ENCODE data around the gene LCTL.
A peak's percentile ranks its signal among the peaks of the same experiment; 100 is the strongest.

LCTL gene, protein sequence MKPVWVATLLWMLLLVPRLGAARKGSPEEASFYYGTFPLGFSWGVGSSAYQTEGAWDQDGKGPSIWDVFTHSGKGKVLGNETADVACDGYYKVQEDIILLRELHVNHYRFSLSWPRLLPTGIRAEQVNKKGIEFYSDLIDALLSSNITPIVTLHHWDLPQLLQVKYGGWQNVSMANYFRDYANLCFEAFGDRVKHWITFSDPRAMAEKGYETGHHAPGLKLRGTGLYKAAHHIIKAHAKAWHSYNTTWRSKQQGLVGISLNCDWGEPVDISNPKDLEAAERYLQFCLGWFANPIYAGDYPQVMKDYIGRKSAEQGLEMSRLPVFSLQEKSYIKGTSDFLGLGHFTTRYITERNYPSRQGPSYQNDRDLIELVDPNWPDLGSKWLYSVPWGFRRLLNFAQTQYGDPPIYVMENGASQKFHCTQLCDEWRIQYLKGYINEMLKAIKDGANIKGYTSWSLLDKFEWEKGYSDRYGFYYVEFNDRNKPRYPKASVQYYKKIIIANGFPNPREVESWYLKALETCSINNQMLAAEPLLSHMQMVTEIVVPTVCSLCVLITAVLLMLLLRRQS

DNA sequence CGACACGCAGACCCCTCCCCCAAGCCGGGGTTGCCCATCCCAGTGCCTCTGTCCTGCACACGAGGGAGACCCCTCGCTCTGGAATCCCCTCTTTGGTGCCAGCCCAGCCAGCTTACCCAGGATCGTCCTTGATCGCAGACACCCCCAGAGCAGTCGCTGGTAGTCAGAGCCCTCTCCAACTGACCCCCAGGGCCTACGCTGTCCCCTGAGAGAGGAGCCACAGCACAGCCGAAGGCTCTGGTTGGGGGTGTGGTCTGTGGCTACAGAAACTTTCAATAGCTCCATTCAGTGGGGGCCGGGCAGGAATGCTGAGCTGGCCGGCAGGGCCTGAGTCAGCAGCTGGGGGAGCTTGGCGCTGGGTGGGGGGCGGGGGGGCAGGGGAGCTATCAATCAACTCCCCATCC lies at the start of gene LCTL:
Gene LCTL (minus strand): TSS at position 258 of the 404 bp plus-strand sequence. CDS start 633 bp downstream, outside the sequence.
- DNase-seq: peak; percentile 53

DNA sequence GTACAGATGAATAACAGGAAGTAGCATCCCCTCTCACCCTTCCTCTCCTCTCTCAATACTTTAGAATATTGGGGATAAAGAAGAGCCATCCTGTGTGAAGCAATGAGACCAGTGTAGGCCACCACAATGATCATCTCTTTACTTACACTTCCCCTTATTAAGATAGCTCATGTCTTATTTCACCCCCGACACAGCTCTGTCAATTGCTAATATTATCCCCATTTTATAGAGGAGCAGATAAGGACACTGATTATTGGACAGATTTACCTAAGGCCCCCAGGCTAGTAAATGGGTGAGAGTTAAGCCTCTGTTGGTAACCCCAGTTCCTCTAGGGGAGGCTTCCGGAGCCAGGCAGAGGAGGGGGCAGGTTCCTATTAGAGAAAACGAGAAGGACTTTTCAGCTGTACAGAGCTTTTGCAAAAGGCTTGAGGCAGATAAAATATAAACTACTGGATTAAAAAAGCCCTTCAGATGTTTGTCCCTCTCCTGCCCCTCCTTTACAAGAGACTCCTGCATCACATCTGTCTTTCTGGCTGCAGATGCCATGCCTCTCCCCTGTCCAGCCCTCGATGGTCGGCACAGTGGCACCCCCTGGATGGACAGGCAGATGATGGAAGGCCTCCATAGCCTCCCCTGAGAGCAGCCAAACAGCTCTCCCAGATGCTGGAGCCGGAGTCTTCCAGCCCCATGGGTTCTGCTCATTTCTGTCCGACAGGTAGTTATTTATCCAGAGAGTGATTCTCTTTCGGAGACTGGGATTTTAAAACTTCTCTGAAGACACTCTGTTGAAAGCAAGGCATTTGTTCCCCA lies 49.4 kb upstream of the LCTL start:
- DNase-seq: no peak

DNA sequence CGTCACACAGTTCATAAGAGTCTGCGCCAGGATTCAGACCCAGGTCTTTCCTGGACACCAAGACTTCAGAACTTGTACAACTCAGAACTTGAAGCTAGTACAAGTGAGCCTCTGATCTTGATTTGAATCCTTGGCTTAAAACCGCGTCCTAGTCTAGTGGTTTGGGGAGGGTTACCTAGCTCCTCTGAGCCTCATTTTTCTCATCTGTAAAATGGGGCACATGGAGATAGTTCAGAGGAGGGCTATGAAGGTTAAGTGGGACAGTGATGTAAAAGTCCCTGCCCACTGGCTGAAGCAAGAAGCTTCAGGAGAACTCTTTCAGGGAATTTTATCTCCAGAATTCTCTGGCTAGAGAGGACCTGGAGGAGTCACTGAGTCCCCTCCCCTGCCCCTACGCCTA lies 48.7 kb upstream of the LCTL start:
- no peak for DNase-seq

DNA sequence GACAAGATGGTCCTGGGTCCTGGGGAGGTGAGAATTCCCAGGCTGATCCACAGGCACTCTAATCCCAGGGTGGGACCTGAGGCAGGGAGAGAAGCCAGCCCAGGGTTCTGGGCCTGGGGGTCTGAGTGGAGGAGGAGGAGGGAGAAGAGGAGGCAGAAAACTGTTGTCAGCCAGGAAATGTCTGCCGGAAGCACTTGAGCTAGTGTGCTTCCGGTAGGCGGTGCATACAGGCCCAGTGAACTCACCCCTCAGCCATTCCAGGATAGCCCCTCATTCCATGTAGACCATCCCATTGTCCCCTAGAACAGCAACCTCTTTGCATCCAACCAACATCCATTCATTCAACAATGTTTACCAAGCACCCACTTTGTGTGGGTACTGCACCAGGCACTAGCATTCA lies 47.9 kb upstream of the LCTL start:
- no peak for DNase-seq

DNA sequence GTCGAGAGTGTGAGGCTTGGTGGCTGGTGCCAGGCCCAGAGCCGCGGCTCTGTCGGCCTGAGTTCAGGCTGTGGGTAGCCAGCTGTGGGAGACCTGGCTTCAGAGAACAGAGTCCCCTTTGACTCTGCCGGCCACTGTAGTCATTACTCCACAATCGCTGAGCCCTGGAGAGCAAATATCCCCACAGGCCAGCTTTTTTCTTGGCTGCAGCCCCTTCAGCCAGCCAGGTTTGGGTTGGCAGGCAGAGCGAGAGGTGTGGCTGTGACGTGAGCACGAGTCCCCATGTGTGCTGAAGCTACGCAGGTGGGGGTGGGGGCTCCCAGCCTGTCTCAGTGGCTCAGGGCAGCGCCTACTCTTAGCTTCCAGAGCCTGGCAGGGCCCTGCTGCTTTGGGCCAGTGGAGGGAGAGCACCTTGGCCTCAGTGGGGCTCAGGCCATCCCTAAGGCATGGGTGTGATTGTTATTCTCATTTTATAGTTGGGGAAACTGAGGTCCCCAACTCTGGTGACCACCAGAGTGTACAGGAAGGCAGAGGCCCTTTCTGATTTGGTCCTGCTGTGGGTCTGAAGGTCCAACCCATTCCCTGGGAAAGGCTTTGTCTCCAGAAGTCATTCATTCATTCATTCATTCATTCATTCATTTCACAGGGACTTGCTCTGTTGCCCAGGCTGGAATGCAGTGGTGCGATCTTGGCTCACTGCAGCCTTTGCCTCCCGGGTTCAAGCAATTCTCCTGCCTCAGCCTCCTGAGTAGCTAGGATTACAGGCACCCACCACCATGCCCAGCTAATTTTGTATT lies 45.7 kb upstream of the LCTL start:
- DNase-seq: no peak

DNA sequence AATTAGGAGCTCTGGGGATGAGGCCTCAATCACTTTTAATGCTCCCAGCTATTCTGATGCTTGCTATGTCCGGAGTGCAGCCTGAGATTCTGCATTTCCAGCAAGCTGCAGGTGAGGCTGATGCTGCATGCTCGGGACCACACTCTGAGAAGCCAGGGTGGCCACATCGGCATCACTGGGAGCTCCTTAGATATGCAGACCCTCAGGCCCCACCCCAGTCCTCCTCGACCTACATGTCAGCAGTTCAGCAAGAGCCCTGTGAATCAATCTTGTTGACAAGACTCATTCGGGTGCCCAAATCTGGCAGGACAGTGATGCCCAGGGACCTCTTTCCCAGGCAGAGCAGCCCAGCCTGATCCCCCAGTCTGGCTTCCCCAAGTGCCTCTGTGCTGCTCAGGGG lies 44.1 kb upstream of the LCTL start:
- no peak for DNase-seq

DNA sequence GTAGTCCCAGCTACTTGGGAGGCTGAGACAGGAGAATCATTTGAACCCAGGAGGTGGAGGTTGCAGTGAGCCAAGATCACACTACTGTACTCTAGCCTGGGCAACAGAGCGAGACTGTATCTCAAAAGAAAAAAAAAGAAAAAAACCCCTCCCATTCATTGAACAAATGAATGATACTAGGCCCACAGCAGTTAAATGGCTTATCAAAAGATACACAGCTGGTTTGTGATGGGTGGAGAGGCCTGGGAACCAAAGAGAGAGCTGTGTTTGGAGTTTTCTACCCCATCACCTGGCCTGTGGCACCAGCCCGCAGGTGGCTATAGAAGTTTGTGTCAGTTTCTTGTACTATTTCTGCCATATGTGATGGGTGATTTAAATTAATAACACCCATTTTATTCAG lies 43.1 kb upstream of the LCTL start:
- DNase-seq: no peak

DNA sequence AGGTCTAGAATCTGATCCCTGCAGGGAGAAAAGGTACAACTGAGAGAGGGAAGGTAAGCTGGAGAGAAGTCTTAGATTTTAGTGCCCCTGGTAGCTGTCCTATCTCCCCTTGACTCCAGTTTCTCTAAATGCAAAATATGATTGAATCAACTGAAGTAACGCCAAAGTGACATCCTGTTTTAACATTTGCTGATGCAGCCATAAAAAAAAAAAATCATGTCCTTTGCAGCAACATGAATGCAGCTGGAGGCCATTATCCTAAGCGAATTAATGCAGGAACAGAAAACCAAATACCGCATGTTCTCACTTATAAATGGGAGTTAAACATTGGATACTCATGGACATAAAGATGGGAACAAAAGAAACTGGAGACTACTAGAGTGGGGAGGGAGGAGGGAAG lies 42.4 kb upstream of the LCTL start:
- no peak for DNase-seq

DNA sequence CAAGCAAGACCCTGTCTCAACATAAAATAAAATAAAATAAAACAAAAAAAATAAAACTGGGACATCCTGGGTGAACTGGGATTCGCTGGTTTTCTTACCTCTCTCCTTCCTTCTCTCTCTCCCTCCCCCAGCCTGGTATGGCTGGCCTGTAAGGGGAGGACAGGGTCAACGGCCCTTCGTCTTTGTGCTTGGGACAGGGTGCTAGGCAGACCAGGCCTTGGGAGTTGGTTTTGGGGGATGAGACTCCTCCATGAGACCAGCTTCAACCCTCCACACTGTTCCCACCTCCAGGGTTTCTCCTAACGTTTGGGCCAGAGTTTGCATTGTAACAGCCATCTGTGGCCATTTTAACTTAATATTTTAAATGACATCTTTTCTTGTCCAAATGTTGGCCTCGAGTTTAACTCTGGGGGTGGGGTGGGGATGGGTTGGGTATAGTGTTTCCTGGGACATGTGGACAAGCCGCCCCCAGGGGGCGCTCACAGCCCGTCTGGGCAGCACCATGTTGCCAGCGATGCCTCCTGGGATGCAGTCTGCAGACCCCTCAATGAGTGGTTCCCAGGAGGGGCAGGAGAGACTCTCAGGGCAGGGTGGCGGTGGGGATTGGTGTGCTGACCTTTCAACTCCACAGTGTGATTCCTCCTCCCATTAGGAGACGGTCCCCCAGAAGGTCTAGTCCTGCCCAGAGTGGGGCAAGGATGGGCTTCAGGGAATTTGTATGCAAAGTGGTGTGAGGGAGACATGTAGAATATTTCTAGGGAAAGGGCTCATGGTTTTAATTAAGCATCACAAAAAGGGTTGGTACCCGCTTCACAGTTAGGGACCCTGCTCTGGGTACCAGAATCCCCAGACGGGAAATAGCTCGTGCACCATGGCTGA lies 37.7 kb upstream of the LCTL start:
- DNase-seq: peak; percentile 82

DNA sequence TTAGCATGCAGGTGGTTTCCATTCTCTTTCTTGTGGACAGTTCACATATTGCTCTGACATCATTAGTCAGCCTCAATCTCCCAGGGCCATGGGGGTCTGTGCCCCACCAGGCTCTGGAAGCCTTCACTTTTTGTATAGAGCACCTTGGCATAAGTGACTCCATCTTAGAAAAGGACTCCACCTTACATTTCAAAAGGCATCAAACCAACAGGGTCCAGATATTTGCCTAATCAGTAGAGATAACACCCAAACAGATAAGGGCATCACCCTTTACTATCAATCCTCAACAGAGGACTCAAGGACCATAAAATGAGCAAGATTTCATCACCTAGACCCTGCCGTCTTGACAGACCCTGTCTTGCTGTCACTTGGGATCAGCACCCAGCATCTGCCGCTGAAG lies 35.7 kb upstream of the LCTL start:
- DNase-seq: no peak

DNA sequence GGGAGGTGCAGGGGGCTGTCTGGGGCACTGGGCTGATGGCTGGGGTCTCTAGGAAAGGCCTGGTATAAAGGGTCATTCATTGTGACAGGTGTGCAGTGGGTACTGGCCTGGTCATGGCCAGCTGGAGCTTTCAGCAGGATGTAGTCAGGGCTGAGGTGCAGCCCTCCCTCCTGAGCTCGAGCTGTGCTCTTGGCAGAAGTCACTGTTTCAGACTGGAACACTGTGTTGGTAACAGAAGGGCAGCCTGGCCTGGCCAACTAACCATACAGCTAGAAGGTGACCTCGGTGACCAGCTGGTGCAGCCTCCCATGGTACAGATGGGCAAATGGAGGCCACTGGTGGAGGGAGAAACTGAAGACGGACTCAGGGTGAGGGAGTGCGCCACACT lies 34.4 kb upstream of the LCTL start:
- DNase-seq: no peak

DNA sequence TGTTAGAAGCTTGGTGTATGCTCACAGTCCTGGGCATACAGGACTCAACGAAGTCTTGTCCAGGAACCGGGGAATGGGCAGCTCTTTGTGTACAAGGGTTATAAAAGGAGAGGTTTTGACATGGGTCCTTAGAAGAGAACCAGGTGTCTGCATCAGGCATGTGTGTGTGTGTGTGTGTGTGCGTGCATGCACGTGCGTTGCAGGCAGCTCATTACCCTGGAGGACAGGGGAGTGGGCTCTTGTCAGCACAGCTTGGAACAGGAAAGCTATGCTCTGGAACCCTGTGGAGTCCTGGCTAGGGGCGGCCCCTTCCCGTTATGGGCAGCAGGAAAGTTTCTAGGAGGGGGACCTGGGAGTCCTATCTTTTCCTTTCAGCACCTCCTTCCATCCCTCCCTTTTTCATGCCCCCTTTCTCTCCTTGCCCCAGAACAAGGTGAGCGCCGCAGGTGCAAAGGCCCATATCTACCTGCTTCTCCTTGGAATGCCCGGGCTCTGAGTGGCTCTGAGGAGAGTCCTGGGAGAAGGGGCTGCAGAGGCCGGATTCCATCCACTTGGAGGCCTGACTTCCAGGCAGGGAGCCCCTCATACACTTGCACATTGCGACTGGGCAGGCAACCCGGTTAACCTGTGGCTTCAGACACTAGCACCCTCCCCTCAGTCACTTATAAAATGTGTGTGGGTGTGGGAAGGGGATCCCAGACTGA lies 33.9 kb upstream of the LCTL start:
- no peak for DNase-seq

DNA sequence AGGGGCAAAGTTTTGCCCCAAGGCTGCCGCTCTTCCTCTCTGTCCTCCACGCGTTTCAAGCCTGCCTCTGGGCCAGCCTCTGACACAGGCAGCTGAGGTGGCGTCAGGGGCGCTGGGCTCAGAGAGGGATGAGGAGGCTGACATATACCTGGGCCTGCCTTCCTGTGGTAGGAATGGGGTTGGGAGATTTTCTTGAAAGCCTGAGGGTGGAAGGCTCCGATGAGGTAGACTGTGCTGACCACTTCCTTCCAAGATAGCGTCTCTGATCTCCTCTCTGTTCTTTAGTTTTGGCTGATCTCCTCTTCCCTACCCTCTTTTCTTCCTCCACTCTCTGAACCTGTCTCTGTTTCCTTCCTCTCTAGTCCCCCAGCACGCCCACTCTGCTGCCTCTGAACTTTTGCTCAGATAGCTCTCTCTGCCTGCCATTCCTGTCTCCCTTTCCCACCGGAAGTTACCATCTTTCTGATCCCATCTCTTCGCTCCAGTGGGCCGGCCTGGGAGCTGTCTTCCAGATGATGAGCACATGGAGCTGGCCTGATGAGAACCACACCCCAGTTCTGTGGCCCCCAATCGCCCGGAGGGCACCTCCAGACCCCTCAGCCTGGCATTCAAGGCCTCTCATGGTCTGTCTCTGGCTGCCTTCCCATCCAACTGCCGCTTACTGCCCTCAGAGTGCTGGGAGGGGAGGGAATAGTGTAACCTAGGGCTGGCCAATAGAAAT lies 32.5 kb upstream of the LCTL start:
- no peak for DNase-seq

DNA sequence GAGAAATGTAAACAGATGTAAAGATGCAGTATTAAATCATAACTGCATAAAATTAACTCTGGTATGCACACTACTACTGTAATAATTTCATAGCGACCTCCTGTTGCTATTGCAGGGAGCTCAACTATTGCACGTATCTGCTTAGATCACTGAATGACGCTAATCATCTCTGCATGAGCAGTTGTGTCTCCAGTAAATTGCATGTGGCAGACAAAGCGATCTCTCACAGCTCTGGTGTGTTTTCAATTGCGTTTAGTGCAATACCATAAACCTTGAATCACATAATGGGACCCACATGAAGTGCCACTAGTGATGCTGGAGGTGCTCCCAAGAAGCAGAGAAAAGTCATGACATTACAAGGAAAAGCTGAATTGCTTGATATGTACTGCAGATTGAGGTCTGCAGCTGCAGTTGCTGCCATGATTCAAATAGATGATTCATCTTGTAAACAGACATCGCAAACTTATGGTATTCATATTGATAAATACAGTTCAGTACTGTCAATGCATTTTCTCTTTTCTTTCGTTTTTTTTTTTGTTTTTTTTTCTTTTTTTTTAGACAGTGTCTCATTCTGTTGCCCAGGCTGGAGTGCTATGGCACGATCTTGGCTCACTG lies 30.2 kb upstream of the LCTL start:
- no peak for DNase-seq

DNA sequence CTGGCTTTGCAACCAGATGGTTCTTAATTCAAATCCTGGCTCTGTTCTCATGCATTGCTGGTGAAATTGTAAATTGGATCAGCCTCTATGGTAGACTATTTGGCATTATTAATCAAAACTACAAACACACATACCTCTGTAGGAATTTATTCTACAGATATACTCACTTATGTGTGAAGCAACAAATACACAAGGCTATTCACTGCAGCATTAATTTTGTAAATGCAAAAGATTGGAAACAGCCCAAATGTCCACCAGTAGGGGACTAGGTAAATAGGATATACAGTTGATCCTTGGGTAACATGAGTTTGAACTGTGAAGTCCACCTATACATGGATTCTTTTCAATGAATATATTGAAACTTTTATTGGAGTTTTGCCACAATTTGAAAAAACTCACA lies 29.5 kb upstream of the LCTL start:
- no peak for DNase-seq

DNA sequence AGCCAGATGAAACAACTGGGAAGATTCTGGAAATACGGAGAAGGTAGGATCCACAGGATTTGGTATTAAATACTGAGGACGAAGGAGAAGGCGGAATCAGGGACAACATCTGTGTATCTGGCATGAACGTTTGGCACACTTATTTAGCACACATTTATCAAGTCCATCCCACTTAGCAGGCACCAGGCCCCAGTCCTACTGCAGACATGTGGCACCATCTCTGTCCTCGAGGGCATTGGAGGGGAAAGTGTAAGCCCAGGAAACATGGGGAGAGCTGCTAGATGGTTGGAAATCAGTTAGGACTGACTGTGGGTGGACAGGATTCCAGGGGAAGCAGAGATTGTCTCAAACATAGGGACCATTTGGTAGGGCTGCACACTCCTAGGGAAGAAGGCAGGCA lies 29.0 kb upstream of the LCTL start:
- no peak for DNase-seq

DNA sequence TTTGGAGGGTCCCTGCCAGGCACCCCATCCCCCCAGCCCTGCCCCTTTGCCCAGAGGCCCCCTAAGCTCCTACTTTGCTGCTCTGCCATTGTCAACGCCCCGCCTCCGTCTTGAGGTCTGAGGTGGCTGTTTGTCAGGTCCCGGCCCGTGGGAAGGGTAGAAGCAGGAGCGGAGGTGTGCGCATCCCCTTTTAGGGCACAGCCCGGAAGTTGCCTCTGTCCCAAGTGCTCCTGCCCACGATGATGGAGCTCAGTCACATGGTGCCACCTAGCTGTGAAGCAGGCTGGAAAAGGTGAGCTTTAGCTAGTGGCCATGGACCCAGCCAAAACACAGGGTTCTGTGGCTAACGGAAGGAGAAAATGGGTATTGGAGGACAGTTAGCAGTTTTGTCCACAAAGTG lies 28.5 kb upstream of the LCTL start:
- DNase-seq: peak; percentile 53

DNA sequence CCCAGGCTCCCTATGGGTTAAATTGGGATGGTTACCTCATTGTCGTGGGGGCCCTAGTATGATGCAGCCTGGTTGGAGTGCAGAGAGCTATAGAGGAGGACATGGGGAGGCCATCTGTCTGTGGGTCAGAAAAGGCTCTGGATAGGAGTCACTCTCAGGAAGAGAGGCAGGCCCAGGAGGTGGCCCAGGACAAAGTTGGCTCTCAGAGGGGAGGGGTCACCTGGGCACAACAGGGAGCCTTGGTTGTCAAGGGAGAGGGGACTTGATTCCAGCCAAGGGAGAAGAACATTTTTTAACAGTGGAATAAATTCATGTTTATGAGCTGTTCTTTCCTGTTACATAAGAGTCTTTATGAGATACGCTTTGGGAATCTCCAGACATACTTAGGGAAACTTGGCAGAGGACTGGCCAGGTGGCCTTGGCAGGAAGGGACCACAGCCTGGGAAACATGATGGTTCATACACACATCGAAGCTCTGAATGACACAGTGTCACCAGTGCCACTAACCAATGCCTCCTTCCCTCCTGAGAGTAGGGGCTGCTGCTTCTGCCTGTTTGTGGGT lies 27.5 kb upstream of the LCTL start:
- DNase-seq: no peak

DNA sequence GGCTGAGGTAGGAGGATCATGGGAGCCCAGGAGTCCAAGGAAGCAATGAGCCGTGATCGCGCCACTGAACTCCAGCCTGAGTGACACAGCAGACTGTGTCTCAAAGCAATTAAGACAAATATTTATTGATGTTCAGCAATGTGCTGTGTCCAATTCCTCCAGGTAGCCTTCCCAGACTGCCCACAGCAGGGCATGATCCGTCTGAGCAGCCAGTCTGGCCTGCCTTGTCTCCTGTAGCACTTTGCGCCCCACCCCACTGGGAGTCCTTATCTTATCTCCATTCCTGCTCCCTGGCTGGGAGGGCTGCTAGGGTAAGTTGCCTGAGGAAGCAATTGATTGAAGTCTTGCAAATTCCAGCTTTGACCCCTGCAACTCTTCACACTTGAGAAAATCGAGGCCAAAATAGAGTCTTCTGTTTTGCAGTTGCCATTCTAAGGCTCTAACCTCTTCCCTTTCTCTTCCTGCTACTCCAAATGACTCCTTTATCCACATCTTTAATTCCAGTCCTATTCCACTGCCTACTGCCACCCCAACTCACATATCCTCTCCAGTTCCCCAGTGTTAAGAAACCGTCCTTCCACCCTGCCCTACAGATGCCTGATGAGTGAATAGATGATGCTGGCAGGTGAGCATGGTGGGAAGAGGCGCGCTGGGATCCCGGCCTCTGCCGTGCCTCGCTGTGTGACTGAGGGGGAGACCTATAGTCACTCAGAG lies 26.9 kb upstream of the LCTL start:
- DNase-seq: no peak

Measured in RPMI8226 (cell line).